Lower leg skin (tissue), 3 donors: Measurements from ENCODE around the gene FANCD2.

Experiments used
- CTCF ChIP-seq, 3 donors: fragments of 450-650 bp; IDR thresholded peaks; one replicate each; pipeline ENCODE4 v1.5.1; 2016; ENCODE audit warnings: antibody characterized with exemption in 3 of 3, mild to moderate bottlenecking in 3 of 3, moderate library complexity in 2 of 3
- POLR2A ChIP-seq, 2 donors: fragments of 450-650 bp; IDR thresholded peaks; one replicate each; pipeline ENCODE4 v1.6.1; 2016 to 2017; ENCODE audit warnings: antibody characterized with exemption in 2 of 2, mild to moderate bottlenecking in 1 of 2, moderate library complexity in 1 of 2

GRCh38 chr3:10137178-10137577 is 110.9 kb downstream of the FANCD2 start:
- TF ChIP-seq CTCF (IDR thresholded peaks at IDR 0.05), result no peak
- no peak for TF ChIP-seq POLR2A (IDR thresholded peaks at IDR 0.05)
